DOHH2 (cell line): ENCODE data around the gene MARCHF9.

Experiments used
- H3F3A ChIP-seq: fragments of 200-600 bp; sonication (generic), shearing (Covaris generic); 2 replicates; pipeline ENCODE4 v1.6.0; 2016; ENCODE audit warnings: antibody characterized with exemption, mild to moderate bottlenecking; ENCODE audit not compliant: control insufficient read depth, insufficient read depth
- H3K27ac ChIP-seq: fragments of 200-600 bp; sonication (generic); 2 replicates; pipeline ENCODE4 v1.5.1; 2014; ENCODE audit warnings: low read depth, mild to moderate bottlenecking, low read length, moderate library complexity
- H3K27me3 ChIP-seq: fragments of 200-600 bp; sonication (generic); 2 replicates; pipeline ENCODE4 v1.6.1; 2014; ENCODE audit warnings: mild to moderate bottlenecking, low read length, mixed read lengths; ENCODE audit not compliant: control insufficient read depth
- H3K36me3 ChIP-seq: fragments of 200-600 bp; sonication (generic); 2 replicates; pipeline ENCODE4 v1.6.1; 2014; ENCODE audit warnings: mild to moderate bottlenecking, low read length, moderate library complexity, mixed read lengths; ENCODE audit not compliant: control insufficient read depth
- H3K4me1 ChIP-seq: fragments of 200-600 bp; sonication (generic); 2 replicates; pipeline ENCODE4 v1.6.1; 2014; ENCODE audit warnings: mild to moderate bottlenecking, low read length, mixed read lengths; ENCODE audit not compliant: control insufficient read depth
- H3K4me2 ChIP-seq: fragments of 200-600 bp; sonication (generic); 2 replicates; pipeline ENCODE4 v1.6.0; 2014; ENCODE audit warnings: mild to moderate bottlenecking, low read length, moderate library complexity
- H3K4me3 ChIP-seq: fragments of 200-600 bp; sonication (generic); 2 replicates; pipeline ENCODE4 v1.5.1; 2014; ENCODE audit warnings: mild to moderate bottlenecking, low read length, mixed read lengths
- H3K79me2 ChIP-seq: fragments of 200-600 bp; sonication (generic); 2 replicates; pipeline ENCODE4 v1.6.1; 2014; ENCODE audit warnings: mild to moderate bottlenecking, low read length, mixed read lengths; ENCODE audit not compliant: control insufficient read depth
- H3K9me2 ChIP-seq: fragments of 200-600 bp; sonication (generic); replicated peaks from 2 replicates; pipeline ENCODE4 v1.6.1; 2014; ENCODE audit warnings: mild to moderate bottlenecking, low read length, mixed read lengths; ENCODE audit not compliant: control insufficient read depth
- H3K9me3 ChIP-seq: fragments of 200-600 bp; sonication (generic); 2 replicates; pipeline ENCODE4 v1.6.1; 2014; ENCODE audit warnings: antibody characterized with exemption, low read length, mixed read lengths; ENCODE audit not compliant: control insufficient read depth, insufficient read depth
- H4K20me1 ChIP-seq: fragments of 200-600 bp; sonication (generic); 2 replicates; pipeline ENCODE4 v1.6.0; 2014; ENCODE audit warnings: low read depth, mild to moderate bottlenecking, antibody characterized with exemption, low read length, moderate library complexity; ENCODE audit not compliant: control insufficient read depth, insufficient read depth
- EZH2phosphoT487 ChIP-seq: fragments of 200-600 bp; sonication (generic); IDR thresholded peaks from 2 replicates; pipeline ENCODE4 v1.6.1; 2017; ENCODE audit warnings: borderline replicate concordance, mild to moderate bottlenecking, antibody characterized with exemption, low read length, moderate library complexity, mixed read lengths
- TF ChIP-seq, protein P1 (sequence below): fragments of 200-600 bp; sonication (generic); IDR thresholded peaks from one replicate; pipeline ENCODE4 v1.5.1; 2014; ENCODE audit warnings: antibody characterized with exemption, mild to moderate bottlenecking, low read depth, low read length; ENCODE audit not compliant: poor library complexity, severe bottlenecking

Gene MARCHF9

DNA sequence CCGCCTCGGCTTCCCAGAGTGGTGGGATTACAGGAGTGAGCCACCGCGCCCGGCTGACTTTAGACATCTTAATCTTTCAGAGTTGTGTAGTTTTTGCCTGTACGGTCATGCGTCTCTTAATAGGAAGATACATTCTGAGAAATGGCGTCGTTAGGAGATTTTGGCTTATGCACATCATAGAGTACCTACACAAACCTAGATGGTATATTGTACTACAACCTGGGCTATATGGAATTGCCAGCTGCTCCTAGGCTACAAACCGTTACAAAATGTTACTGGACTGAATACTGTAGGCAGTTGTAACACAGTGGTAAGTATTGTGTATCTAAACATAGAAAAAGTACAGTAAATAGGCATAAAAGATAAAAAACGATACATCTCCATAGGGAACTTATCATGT, 29.0 kb downstream of the MARCHF9 start:
- no peak overlapping the region for H3K27ac ChIP-seq
- H3K36me3 ChIP-seq, result peaks cover 47% of the 10 kb centered on the region
- TF ChIP-seq EZH2phosphoT487, result no peak
- TF ChIP-seq, protein P1, sequence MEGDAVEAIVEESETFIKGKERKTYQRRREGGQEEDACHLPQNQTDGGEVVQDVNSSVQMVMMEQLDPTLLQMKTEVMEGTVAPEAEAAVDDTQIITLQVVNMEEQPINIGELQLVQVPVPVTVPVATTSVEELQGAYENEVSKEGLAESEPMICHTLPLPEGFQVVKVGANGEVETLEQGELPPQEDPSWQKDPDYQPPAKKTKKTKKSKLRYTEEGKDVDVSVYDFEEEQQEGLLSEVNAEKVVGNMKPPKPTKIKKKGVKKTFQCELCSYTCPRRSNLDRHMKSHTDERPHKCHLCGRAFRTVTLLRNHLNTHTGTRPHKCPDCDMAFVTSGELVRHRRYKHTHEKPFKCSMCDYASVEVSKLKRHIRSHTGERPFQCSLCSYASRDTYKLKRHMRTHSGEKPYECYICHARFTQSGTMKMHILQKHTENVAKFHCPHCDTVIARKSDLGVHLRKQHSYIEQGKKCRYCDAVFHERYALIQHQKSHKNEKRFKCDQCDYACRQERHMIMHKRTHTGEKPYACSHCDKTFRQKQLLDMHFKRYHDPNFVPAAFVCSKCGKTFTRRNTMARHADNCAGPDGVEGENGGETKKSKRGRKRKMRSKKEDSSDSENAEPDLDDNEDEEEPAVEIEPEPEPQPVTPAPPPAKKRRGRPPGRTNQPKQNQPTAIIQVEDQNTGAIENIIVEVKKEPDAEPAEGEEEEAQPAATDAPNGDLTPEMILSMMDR, result no peak
- H3K79me2 ChIP-seq, result peaks cover 32% of the 10 kb centered on the region
- peak overlapping the region; percentile 98; the same call in 1 of the 2 replicates for H3K4me3 ChIP-seq
- peaks cover 21% of the 10 kb centered on the region for H3K4me1 ChIP-seq
- peaks cover 4% of the 10 kb centered on the region; the same call in 1 of the 2 replicates for H4K20me1 ChIP-seq
- H3K9me3 ChIP-seq, result no peaks in the 10 kb centered on the region
- H3K9me2 ChIP-seq, result no peaks in the 10 kb centered on the region
- peak overlapping the region; percentile 97 for H3K4me2 ChIP-seq
- H3F3A ChIP-seq, result no peaks in the 10 kb centered on the region
- no peaks in the 10 kb centered on the region for H3K27me3 ChIP-seq

DNA sequence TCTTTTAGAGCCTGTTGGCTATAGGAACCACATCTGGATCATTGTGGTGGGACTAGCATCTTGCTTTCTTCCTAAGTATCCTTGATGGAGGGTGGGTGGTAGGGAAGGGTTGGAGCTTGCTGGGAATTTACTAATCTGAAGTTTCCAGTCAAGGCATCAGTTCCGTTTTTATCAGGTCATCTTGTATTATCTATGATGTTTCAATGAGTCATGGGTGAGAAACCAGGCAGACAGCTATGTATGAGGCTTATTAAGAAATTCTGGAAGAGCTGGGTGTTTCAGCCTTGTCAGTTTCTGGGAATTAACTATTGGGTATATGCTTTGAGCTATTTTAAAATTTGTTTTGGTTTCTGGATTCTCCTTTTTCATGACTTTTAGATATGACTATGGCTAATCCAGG, 39.0 kb downstream of the MARCHF9 start:
- Histone ChIP-seq H3K9me2 (no peaks in the 10 kb centered on the region), H3K36me3 (peaks cover 72% of the 10 kb centered on the region)

DNA sequence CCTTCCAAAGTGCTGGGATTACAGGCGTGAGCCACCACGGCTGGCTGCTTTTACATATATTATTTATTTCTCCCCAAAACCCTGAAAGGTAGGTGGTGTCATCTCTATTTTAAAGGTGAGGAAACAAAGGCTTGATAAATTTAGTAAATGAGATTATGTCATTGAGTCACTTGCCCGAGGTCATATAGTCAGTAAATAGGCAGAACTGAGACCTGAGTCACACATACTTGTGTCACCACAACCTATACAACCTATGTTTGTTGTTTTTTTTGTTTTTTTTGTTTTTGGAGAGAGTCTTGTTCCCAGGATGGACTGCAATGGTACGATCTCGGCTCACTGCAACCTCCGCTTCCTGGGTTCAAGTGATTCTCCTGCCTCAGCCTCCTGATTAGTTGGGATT, 40.5 kb downstream of the MARCHF9 start:
- Histone ChIP-seq H3K27me3 (no peaks in the 10 kb centered on the region), H3K4me1 (no peaks in the 10 kb centered on the region), H3K4me2 (no peak overlapping the region), H3K79me2 (0 out of 2 replicates have a peak, but pooled peaks cover under 1% of the 10 kb centered on the region), H3K36me3 (peaks cover 69% of the 10 kb centered on the region), H3K4me3 (no peak overlapping the region), H4K20me1 (no peaks in the 10 kb centered on the region), H3K27ac (no peak overlapping the region), H3K9me3 (no peaks in the 10 kb centered on the region), H3K9me2 (no peaks in the 10 kb centered on the region), H3F3A (peaks cover 7% of the 10 kb centered on the region; the same call in 1 of the 2 replicates)
- TF ChIP-seq, protein P1, result no peak
- no peak for TF ChIP-seq EZH2phosphoT487

More for the DNA sequence above, 39.0 kb downstream of the MARCHF9 start:
- Histone ChIP-seq H3K4me3 (no peak overlapping the region), H3K4me2 (no peak overlapping the region), H4K20me1 (no peaks in the 10 kb centered on the region), H3K9me3 (no peaks in the 10 kb centered on the region), H3F3A (peaks cover 7% of the 10 kb centered on the region; the same call in 1 of the 2 replicates), H3K27ac (no peak overlapping the region), H3K79me2 (0 out of 2 replicates have a peak, but pooled peaks cover 4% of the 10 kb centered on the region), H3K27me3 (no peaks in the 10 kb centered on the region), H3K4me1 (no peaks in the 10 kb centered on the region)
- no peak for TF ChIP-seq EZH2phosphoT487
- TF ChIP-seq, protein P1, result no peak
